GM18520 (cell line): ENCODE measurements around the gene LTBP2.

Experiments
- ATAC-seq: cut with Tn5 transposase; IDR thresholded peaks from one replicate; pipeline ENCODE4 v1.9.1; 2021; ENCODE audit not compliant: unreplicated experiment

Gene LTBP2

DNA sequence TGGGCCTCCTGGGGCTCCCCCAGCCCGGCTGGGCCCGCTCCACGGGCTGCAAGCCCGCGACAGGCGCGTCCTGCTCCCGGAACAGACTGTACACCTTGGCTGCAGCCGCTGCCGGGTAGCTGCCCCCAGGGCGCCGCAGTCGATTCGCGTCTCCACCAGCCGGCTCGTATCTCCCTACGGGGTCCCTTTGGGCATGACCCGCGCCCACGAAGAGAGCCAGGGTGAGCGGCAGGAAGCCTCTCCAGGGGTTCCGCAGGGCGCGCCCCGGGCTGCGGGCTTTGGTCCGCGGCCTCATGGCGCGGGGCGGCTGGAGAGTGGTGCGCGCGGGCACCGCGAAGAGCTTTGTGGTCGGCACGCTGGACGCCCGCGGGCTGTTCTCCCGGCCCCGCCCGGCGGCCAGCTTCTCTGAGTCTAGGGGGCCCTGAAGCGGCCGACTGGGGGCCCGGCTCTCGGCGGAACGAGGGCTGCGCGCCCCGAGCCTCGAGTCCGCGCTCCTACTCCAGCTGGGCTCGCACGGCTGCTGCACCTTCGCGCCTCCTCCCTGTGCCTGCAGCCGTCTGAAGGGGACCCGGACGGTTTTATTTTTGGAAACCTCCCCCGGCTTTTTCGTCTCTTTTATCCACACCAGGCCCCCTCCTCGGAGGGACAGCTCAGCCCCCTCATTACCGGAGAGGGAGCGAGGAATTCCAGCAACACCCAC, at the start of gene LTBP2:
TSS of gene LTBP2 (minus strand) at position 588 of the 700 bp plus-strand sequence. CDS start at position 295, 293 bp downstream.
- no peak for ATAC-seq

- ATAC-seq = no peak
These were observed 48.8 kb upstream of the LTBP2 start for GRCh38 chr14:74660863-74661262.

DNA sequence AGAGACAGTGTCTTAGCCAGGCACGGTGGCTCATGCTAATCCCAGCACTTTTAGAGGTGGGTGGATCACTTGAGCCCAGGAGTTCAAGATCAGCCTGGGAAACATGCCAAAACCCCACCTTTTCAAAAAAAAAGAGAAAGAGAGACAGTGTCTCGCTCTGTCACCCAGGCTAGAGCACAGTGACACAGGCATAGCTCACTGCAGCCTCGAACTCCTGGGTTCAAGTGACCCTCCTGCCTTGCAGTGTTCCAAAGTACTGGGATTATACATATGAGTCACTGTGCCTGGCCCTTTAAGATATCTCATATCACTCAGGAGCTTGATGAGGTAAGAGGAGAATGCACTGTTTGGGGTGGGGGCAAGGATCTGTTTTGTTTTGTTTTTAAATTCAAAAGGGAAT, 48.1 kb upstream of the LTBP2 start:
- no peak for ATAC-seq

DNA sequence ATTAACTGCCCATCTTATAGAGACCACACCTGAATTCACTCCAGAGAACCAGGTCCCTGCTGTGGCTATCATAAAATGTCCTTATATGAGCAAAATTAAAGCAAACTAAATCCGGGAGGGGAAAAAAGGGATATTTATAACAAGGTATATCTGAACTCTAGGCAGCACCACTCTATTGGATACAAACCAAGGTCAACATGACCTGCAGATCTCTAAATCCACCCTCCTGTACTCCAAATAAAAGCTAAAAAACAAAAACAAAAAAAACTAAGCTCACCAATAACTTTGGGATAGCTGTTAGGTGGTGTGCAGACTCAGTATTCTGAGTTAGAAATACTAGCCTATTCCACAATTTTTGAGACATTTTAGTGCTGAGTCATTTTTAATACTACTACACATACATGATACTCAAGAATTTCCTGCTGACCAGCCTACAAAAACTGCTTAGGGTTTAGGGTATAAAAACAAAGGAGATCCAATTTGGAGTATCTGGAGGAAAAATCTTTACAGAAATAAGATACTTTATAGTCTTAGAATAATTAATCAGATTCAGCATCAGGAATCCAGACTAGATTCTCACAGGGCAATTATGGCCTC, 46.6 kb upstream of the LTBP2 start:
- ATAC-seq = no peak

DNA sequence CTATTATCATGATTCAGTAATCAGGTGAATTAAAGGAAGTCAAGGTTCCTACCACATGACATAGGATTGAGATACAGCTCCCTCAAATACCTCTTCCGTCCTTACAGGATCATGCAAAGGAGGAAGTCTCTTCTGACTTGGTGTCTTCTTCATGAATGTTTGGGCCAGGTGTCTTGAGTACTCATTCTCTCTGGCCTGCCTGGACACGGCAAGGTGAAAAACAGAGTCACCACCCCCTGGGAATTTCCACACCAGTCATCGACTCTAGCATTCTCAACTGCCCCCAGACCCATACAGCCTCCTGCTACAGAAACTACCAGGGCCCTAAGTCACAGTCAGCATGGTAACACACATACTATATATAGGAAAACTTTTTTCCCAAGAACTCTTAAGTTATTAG, 44.9 kb upstream of the LTBP2 start:
- no peak for ATAC-seq

DNA sequence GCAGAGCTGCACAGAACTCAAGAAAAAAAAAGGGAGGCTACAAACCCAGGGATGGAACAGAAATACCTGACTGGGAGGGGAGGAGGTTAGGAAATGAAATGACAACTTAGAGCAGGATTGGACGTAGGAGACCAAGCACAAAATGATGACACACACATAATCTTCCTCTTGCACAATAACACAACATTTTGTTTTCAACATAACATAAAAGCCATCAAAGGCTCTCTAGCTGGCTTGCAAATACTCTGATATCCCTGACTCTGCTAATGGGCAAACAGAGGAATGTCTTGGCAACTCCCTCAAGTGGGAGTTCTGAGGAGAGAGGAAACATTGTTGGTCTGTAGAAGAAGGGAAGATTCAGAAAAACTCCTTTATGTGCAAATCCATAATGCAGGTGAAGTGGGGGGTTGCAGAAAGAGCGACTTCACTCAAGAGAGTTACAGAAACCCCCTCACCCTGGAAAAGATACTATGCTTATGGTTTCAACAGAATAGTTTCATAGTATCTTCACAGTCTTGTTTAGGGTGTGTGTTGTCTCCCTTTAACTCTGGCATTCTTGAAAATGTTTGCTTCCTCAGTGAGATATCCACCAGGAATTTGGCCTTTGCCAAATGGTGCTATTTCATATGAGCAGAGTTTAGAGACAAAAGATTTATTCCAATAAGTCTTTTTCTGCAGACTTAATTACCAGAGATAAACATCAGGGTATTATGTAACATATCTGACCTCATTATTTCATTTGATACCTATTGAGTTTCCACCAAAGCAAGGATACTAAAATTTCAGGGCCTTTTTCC, 43.8 kb upstream of the LTBP2 start:
- ATAC-seq = no peak

- ATAC-seq = no peak
These were observed 42.9 kb upstream of the LTBP2 start for GRCh38 chr14:74654931-74655330.

DNA sequence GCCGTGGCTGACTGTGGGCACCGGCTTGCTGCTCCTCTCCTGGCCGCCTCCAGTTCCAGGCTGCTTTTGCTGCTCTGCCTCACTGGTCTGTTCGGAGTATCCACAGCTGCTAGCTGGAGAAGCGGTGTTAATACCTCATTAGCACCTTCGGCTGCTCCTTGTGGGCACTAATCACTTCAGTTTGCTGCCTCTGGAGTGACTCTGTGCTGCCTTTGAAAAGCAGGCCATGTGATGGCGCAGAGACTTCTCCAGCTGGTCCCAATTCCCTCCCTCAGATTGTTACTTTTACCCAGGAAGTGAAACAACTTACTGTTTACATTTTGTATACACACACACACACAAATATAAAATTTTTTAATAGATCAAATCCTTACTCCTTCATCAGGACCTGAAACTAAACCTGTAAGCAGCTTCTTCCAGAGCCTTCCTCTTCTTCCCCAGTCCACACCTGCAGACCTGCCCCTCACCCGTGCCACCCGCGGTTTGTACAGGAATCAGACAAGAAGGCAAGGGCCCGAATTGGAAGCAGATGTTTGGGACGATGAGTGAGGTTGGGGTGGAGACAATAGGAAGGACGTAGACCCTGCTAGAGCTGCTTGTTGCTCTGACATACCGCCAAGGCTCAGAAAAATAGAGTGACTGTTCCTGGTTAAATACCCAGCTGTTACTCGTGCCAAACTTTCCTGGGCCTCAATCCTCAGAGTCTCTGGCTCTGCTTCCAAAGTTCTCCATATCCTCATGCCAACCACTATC, 41.5 kb upstream of the LTBP2 start:
- ATAC-seq = no peak

DNA sequence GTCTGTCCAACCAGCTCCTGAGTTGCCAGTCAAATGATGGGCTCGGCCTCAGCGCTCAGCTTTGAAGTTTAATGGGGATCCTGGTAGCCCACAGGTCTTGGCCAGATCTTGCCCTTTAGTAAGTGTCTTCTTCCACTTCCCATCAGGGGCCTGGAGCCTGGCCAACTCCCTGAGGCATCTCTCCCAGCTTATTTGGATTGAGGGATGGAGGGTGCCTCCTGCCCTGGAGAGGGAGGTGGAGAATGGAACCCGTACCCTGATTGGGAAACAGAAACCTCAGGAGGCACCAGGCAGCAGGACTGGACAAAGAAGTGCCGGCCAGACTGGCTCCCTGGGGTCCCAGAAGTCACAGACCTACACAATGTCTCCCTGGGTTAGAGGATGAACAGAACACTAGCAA, 40.5 kb upstream of the LTBP2 start:
- ATAC-seq = no peak

GRCh38 chr14:74650927-74651686, 39.1 kb upstream of the LTBP2 start:
- ATAC-seq = no peak

DNA sequence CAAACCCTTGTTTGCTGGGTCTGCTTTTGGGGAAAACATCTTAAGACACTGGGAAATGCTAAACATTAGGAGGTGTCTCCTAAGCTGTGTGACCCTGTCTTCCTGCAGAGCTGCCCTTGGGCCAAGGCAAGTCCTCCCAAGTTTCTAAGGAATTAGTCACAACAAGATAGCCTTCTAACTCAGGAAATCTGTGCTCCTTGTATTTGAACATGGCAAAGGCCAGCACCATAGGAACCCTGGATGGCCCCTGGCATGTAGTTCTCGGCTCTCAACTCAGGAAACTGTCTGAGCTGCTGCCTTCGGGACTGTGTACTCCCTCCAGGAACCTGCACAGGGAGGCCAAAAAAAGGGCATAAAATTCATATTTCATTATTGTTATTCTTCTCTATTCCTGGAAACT, 37.6 kb upstream of the LTBP2 start:
- ATAC-seq = no peak

GRCh38 chr14:74649167-74649566, 37.1 kb upstream of the LTBP2 start:
- no peak for ATAC-seq

DNA sequence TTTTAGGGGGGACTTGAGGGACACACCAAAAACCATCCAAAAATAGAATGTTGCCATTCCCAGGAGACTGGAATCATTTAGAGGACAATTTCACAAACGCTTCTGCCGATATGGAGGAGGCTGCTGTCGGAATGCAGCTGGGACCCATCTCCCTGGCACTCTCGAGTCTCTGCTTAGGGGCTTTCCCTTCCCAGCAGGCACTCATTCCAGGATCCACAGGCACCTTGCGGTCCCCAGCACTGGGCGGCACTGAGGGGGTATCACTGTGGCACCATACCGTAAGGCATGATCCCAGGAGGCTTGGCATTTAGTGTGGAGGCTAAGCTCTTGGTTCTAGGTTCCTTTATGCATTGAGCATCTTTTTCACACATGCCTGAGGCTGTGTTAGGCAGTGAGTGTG, 36.6 kb upstream of the LTBP2 start:
- ATAC-seq = no peak

GRCh38 chr14:74647678-74648461, 35.8 kb upstream of the LTBP2 start:
- no peak for ATAC-seq

- ATAC-seq = no peak
These were observed 35.1 kb upstream of the LTBP2 start for GRCh38 chr14:74647061-74647677.

DNA sequence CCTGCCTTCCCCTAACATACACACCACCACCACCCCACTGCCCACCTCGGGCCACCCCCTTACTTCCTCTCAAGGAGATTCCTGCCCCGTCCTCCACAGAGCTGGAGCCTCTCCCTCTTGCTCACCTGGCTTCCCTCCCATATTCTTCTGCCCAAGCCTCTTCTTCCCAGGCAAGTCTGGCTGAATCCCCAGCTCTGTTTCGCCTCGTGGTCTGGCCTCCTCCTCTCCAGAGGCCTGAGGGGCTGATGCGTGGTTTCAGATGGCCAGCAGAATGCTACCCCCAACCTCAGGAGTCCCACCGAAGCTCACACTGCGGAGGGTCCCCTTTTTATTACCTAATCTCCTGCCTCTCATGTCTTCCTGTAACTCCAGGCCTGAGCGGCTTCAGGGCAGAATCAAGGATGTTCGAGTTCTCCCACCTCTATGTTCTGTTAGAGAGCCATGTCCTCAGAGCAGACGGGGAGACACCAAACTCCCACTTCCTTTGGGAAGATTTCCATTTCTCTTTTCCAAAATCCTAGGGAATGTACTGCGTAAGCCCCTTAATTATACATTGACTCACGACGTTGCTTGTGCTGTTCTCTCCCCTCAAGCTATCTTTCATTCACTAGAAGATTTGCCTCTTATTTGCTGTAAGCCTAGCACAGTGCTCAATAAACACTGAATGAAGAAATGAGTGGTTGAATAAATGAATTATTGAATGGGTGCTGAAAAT, 33.9 kb upstream of the LTBP2 start:
- no peak for ATAC-seq

DNA sequence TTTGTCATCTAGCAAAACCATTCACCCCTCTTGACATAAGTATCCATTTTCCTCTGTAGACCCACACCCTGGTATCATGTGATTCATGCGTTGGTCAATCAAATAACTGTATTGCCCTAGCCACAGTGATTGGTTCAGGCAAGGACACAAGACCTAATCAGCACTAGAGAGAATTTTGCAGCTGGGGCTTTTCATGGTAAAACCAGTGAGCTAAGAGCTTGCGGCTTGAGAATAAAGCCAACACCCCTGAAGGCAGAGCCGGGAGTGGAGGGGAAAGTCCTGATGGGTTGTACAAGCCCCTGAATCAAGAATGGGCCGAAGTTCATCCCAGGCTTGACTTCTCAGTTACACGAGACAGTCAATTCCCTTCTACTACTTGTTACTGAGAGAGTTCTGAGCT, 33.2 kb upstream of the LTBP2 start:
- ATAC-seq = no peak

GRCh38 chr14:74641601-74642391, 29.8 kb upstream of the LTBP2 start:
- ATAC-seq = no peak
